Measurements from ENCODE around the gene DPYSL3.

DNA sequence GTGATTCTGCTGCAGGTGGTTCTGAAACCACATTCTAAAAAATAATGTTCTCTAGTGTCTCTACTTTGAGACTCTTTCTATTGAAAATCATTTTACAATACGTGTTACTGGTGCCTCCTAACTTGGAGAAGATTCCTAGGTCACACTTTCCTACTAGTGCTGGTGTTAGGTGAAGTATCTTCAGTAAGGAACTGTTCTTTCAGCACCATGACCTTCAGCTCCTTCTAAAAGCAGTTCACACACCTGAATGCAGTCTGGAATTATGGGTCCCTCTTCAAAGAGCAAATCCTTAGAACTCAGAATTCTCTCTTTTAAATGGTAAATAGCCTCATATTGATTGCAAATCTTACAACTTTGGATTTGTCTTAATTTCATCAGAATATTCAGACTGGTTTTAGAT, 10.6 kb upstream of the DPYSL3 start:
- TF ChIP-seq TARDBP (IDR thresholded peaks at IDR 0.05) (no peak), SP1 (IDR thresholded peaks at IDR 0.05) (no peak), FOXK2 (IDR thresholded peaks at IDR 0.05) (no peak), NFRKB (IDR thresholded peaks at IDR 0.05) (no peak), L3MBTL2 (conservative IDR thresholded peaks at IDR 0.05) (no peak), SUZ12 (IDR thresholded peaks at IDR 0.05) (no peak), ELF4 (IDR thresholded peaks at IDR 0.05) (no peak), LEF1 (IDR thresholded peaks at IDR 0.05; ENCODE audit: borderline replicate concordance) (no peak), CTBP1 (IDR thresholded peaks at IDR 0.05; ENCODE audit: borderline replicate concordance) (no peak)
